ENCODE data around the gene SPATS2. TPM values are rescaled to one million over a fixed set of nuclear protein-coding genes. Genes with fewer than 3 reads are reported as not detected.

The SPATS2 gene
- total RNA-seq, 2 experiments from 2014 or later: 6.1 to 6.4 TPM

DNA sequence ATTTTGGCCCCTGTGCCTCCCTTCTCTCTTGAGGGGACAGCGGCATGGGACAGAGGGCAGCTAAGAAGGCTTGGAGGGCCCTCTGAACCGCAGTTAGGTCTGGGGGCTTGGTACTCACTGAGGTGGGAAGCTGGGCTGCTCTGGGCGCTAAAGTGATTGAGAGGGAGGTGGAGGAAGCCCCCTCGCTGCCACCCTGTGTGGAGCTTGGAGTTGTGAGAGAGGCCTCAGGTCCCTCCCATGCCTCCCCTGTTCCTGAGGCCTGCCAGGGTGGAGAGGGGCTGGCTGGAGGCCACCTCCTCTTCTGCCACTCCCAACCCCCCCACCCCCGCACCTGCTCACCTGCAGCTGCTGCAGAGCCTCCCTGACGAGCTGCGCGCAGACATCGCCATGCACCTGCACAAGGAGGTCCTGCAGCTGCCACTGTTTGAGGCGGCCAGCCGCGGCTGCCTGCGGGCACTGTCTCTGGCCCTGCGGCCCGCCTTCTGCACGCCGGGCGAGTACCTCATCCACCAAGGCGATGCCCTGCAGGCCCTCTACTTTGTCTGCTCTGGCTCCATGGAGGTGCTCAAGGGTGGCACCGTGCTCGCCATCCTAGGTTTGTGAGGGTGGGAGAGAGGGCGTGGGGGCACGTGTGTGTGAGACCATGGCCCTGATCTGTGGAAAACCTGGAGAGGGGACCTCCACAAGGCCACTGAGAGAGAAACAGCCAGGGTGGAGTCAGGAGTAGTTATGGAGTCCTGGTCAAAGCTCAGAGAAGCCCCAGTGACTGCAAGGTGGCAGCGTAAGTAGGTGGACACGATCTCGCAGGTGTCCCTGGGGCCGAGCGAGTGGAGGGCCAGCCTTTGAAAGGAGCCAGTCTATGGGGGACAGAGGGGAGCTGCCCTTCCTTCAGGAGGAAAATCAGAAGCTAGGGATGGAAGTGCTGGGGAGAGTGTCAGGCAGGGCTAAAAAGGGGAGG, 182.8 kb downstream of the SPATS2 start:
- Mint-ChIP-seq H3K36me3 (ENCODE audit: low read depth) (no peaks in the 10 kb centered on the region), H3K9me3 (no peaks in the 10 kb centered on the region), H3K4me1 (ENCODE audit: low read depth) (peaks cover 12% of the 10 kb centered on the region), H3K27ac (no peak overlapping the region), H3K27me3 (peaks cover 25% of the 10 kb centered on the region), H3K4me3 (peak overlapping the region; percentile 20)
- TF ChIP-seq, protein P1, sequence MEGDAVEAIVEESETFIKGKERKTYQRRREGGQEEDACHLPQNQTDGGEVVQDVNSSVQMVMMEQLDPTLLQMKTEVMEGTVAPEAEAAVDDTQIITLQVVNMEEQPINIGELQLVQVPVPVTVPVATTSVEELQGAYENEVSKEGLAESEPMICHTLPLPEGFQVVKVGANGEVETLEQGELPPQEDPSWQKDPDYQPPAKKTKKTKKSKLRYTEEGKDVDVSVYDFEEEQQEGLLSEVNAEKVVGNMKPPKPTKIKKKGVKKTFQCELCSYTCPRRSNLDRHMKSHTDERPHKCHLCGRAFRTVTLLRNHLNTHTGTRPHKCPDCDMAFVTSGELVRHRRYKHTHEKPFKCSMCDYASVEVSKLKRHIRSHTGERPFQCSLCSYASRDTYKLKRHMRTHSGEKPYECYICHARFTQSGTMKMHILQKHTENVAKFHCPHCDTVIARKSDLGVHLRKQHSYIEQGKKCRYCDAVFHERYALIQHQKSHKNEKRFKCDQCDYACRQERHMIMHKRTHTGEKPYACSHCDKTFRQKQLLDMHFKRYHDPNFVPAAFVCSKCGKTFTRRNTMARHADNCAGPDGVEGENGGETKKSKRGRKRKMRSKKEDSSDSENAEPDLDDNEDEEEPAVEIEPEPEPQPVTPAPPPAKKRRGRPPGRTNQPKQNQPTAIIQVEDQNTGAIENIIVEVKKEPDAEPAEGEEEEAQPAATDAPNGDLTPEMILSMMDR (IDR thresholded peaks at IDR 0.05): no peak
- ChIA-PET POLR2A (no interaction called here), CTCF (no interaction called here)
- intact Hi-C loops (cut with DNase I, micrococcal nuclease): loop anchor here in 1 of 2 experiments (5.0 kb wide), 2 partner anchors 77 to 157 kb away; partner anchors contain the start of gene FMNL3
- no peak overlapping the region for H3K27ac ChIP-seq (ENCODE audit: low read depth in 1 of 2, low read length in 2 of 2)
- DNase-seq: no peak
- ATAC-seq (ENCODE audit: poor library complexity): no peak
- no peaks in the 10 kb centered on the region for H3K36me3 ChIP-seq (ENCODE audit: insufficient read depth, low read length)
- H3K4me3 ChIP-seq (ENCODE audit: low read length): peak overlapping the region; percentile 54
- peaks cover 6 to 17% of the 10 kb centered on the region in 2 experiments for H3K27me3 ChIP-seq (ENCODE audit: control insufficient read depth in 1 of 2, insufficient read depth in 2 of 2, low read length in 2 of 2)
- H3K9me3 ChIP-seq (ENCODE audit: control insufficient read depth in 1 of 2, insufficient read depth in 1 of 2, low read length in 2 of 2): peaks cover 0 to 13% of the 10 kb centered on the region in 2 experiments
- H3K4me1 ChIP-seq (ENCODE audit: insufficient read depth, low read length): peaks cover 15% of the 10 kb centered on the region

DNA sequence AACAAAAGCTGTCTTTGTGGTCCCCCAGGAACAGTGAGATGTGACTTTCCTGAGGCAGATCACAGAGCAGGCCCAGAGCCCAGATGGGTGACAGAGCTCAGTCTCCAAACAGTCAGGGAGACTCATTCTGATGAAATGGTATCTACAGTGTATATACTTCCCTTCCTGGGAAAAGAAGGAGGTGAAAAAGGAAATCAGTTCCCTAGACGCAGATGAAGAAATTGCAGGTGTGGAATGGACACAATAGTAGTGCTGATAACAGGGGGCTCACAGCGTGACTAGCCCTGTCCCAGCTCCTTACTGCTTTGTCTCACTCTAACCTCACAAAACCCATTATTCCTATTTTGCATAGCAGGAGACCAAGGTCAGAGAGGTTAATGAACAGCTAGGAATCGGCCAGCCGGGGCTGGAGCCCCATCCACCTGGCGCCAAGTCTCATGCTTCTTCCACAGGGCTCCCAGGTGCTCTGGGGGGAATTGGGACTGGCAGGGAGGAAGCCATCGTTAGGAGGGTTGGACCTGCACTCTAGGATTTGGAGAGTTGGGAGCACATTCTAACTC, 183.5 kb downstream of the SPATS2 start:
- Histone ChIP-seq H3K4me3 (ENCODE audit: low read length) (no peak overlapping the region), H3K9me3 (ENCODE audit: control insufficient read depth in 1 of 2, insufficient read depth in 1 of 2, low read length in 2 of 2) (peaks cover 0 to 13% of the 10 kb centered on the region in 2 experiments), H3K4me1 (ENCODE audit: insufficient read depth, low read length) (peaks cover 15% of the 10 kb centered on the region), H3K36me3 (ENCODE audit: insufficient read depth, low read length) (no peaks in the 10 kb centered on the region), H3K27ac (ENCODE audit: low read depth in 1 of 2, low read length in 2 of 2) (no peak overlapping the region), H3K27me3 (ENCODE audit: control insufficient read depth in 1 of 2, insufficient read depth in 2 of 2, low read length in 2 of 2) (peaks cover 6 to 17% of the 10 kb centered on the region in 2 experiments)
- Mint-ChIP-seq H3K9me3 (no peaks in the 10 kb centered on the region), H3K27ac (no peak overlapping the region), H3K36me3 (ENCODE audit: low read depth) (no peaks in the 10 kb centered on the region), H3K4me1 (ENCODE audit: low read depth) (peaks cover 12% of the 10 kb centered on the region), H3K4me3 (peak overlapping the region; percentile 20), H3K27me3 (peaks cover 25% of the 10 kb centered on the region)
- ChIA-PET CTCF (no interaction called here), POLR2A (no interaction called here)
- TF ChIP-seq, protein P1 (IDR thresholded peaks at IDR 0.05): no peak
- ATAC-seq (ENCODE audit: poor library complexity) (no peak), DNase-seq (no peak)
- intact Hi-C loops (cut with DNase I, micrococcal nuclease): loop anchor here in 1 of 2 experiments (5.0 kb wide), 2 partner anchors 77 to 157 kb away; partner anchors contain the start of gene FMNL3

DNA sequence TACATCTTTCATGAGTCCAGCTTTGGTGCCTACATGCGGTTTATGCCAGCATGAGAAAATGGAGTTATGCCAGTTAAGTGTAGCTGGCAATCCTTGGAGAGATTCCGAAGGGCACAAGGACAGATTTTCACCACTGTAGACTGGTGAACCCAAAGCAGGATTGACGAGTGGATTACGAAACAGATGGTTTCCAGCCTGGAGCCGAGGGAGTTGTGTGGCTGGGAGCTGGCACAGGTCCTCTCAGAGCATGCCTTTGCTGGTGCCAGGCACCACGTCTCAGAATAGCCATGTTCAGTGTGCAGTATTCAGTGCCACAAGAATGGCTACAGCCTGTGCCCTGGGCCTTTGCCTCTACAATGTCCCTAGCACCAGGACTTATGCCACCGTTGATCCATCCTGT, 184.8 kb downstream of the SPATS2 start:
- peaks cover 12% of the 10 kb centered on the region for H3K4me1 Mint-ChIP-seq (ENCODE audit: low read depth)
- H3K9me3 ChIP-seq (ENCODE audit: control insufficient read depth in 1 of 2, insufficient read depth in 1 of 2, low read length in 2 of 2): peaks cover 0 to 13% of the 10 kb centered on the region in 2 experiments
- no peak overlapping the region for H3K4me3 Mint-ChIP-seq
- TF ChIP-seq, protein P1 (IDR thresholded peaks at IDR 0.05): no peak
- intact Hi-C loops (cut with DNase I, micrococcal nuclease): loop anchor here (2.0 to 5.0 kb wide), 3 partner anchors 71 to 155 kb away; partner anchors contain the start of genes FMNL3 (in 1 of the 2) and PRPF40B (in 1 of the 2)
- peaks cover 20% of the 10 kb centered on the region for H3K27me3 Mint-ChIP-seq
- ChIA-PET CTCF (no interaction called here), POLR2A (no interaction called here)
- no peak overlapping the region for H3K4me3 ChIP-seq (ENCODE audit: low read length)
- H3K27ac ChIP-seq (ENCODE audit: low read depth in 1 of 2, low read length in 2 of 2): no peak overlapping the region
- DNase-seq (no peak), ATAC-seq (ENCODE audit: poor library complexity) (no peak)
- no peaks in the 10 kb centered on the region for H3K36me3 ChIP-seq (ENCODE audit: insufficient read depth, low read length)
- peaks cover 21% of the 10 kb centered on the region for H3K4me1 ChIP-seq (ENCODE audit: insufficient read depth, low read length)
- H3K36me3 Mint-ChIP-seq (ENCODE audit: low read depth): peaks cover 9% of the 10 kb centered on the region
- H3K27me3 ChIP-seq (ENCODE audit: control insufficient read depth in 1 of 2, insufficient read depth in 2 of 2, low read length in 2 of 2): peaks cover 6 to 17% of the 10 kb centered on the region in 2 experiments
- no peaks in the 10 kb centered on the region for H3K9me3 Mint-ChIP-seq
- no peak overlapping the region for H3K27ac Mint-ChIP-seq

Data from CD4-positive, alpha-beta T cell (primary cell).